ENCODE data around the gene TAS2R30.

Gene TAS2R30

GRCh38 chr12:11162502-11162901, 28.1 kb upstream of the TAS2R30 start:
- H3K36me3 ChIP-seq (ENCODE audit: control insufficient read depth in 1 of 2, insufficient read depth in 2 of 2, low read length in 2 of 2), result peaks cover 0 to 10% of the 10 kb centered on the region in 2 donors
- no peaks in the 10 kb centered on the region for H3K4me1 ChIP-seq (ENCODE audit: control insufficient read depth in 1 of 2, insufficient read depth in 2 of 2, low read length in 2 of 2)
- H3K4me3 ChIP-seq (ENCODE audit: low read depth in 1 of 2, low read length in 2 of 2), result no peak overlapping the region
- H3K9ac ChIP-seq (ENCODE audit: low read depth in 1 of 2, low read length in 2 of 2), result no peak overlapping the region
- no peak overlapping the region for H3K27ac ChIP-seq (ENCODE audit: low read depth, low read length)
- no peaks in the 10 kb centered on the region for H3K9me3 ChIP-seq (ENCODE audit: control insufficient read depth in 1 of 2, low read length in 2 of 2)
- no peaks in the 10 kb centered on the region for H3K27me3 ChIP-seq (ENCODE audit: control insufficient read depth in 1 of 2, insufficient read depth in 2 of 2, low read length in 2 of 2)

GRCh38 chr12:11158885-11159444, 24.5 kb upstream of the TAS2R30 start:
- Histone ChIP-seq H3K27me3 (ENCODE audit: control insufficient read depth in 1 of 2, insufficient read depth in 2 of 2, low read length in 2 of 2) (no peaks in the 10 kb centered on the region), H3K9ac (ENCODE audit: low read depth in 1 of 2, low read length in 2 of 2) (no peak overlapping the region), H3K9me3 (ENCODE audit: control insufficient read depth in 1 of 2, low read length in 2 of 2) (peaks cover 0 to 3% of the 10 kb centered on the region in 2 donors), H3K4me1 (ENCODE audit: control insufficient read depth in 1 of 2, insufficient read depth in 2 of 2, low read length in 2 of 2) (no peaks in the 10 kb centered on the region), H3K36me3 (ENCODE audit: control insufficient read depth in 1 of 2, insufficient read depth in 2 of 2, low read length in 2 of 2) (no peaks in the 10 kb centered on the region), H3K27ac (ENCODE audit: low read depth, low read length) (no peak overlapping the region), H3K4me3 (ENCODE audit: low read depth in 1 of 2, low read length in 2 of 2) (no peak overlapping the region)

GRCh38 chr12:11154400-11154925, 20.0 kb upstream of the TAS2R30 start:
- Histone ChIP-seq H3K9me3 (ENCODE audit: control insufficient read depth in 1 of 2, low read length in 2 of 2) (peaks cover 0 to 3% of the 10 kb centered on the region in 2 donors), H3K4me1 (ENCODE audit: control insufficient read depth in 1 of 2, insufficient read depth in 2 of 2, low read length in 2 of 2) (no peaks in the 10 kb centered on the region), H3K27ac (ENCODE audit: low read depth, low read length) (no peak overlapping the region), H3K27me3 (ENCODE audit: control insufficient read depth in 1 of 2, insufficient read depth in 2 of 2, low read length in 2 of 2) (no peaks in the 10 kb centered on the region), H3K4me3 (ENCODE audit: low read depth in 1 of 2, low read length in 2 of 2) (no peak overlapping the region), H3K36me3 (ENCODE audit: control insufficient read depth in 1 of 2, insufficient read depth in 2 of 2, low read length in 2 of 2) (no peaks in the 10 kb centered on the region), H3K9ac (ENCODE audit: low read depth in 1 of 2, low read length in 2 of 2) (no peak overlapping the region)

GRCh38 chr12:11152725-11153124, 18.3 kb upstream of the TAS2R30 start:
- H3K4me1 ChIP-seq (ENCODE audit: control insufficient read depth in 1 of 2, insufficient read depth in 2 of 2, low read length in 2 of 2), result no peaks in the 10 kb centered on the region
- H3K27me3 ChIP-seq (ENCODE audit: control insufficient read depth in 1 of 2, insufficient read depth in 2 of 2, low read length in 2 of 2), result no peaks in the 10 kb centered on the region
- no peak overlapping the region for H3K9ac ChIP-seq (ENCODE audit: low read depth in 1 of 2, low read length in 2 of 2)
- no peaks in the 10 kb centered on the region for H3K36me3 ChIP-seq (ENCODE audit: control insufficient read depth in 1 of 2, insufficient read depth in 2 of 2, low read length in 2 of 2)
- no peak overlapping the region for H3K27ac ChIP-seq (ENCODE audit: low read depth, low read length)
- H3K4me3 ChIP-seq (ENCODE audit: low read depth in 1 of 2, low read length in 2 of 2), result no peak overlapping the region
- peaks cover 0 to 3% of the 10 kb centered on the region in 2 donors for H3K9me3 ChIP-seq (ENCODE audit: control insufficient read depth in 1 of 2, low read length in 2 of 2)

GRCh38 chr12:11150832-11151231, 16.4 kb upstream of the TAS2R30 start:
- H3K27me3 ChIP-seq (ENCODE audit: control insufficient read depth in 1 of 2, insufficient read depth in 2 of 2, low read length in 2 of 2), result no peaks in the 10 kb centered on the region
- no peak overlapping the region for H3K27ac ChIP-seq (ENCODE audit: low read depth, low read length)
- H3K9me3 ChIP-seq (ENCODE audit: control insufficient read depth in 1 of 2, low read length in 2 of 2), result peaks cover 0 to 3% of the 10 kb centered on the region in 2 donors
- no peak overlapping the region for H3K9ac ChIP-seq (ENCODE audit: low read depth in 1 of 2, low read length in 2 of 2)
- no peaks in the 10 kb centered on the region for H3K4me1 ChIP-seq (ENCODE audit: control insufficient read depth in 1 of 2, insufficient read depth in 2 of 2, low read length in 2 of 2)
- H3K4me3 ChIP-seq (ENCODE audit: low read depth in 1 of 2, low read length in 2 of 2), result no peak overlapping the region
- H3K36me3 ChIP-seq (ENCODE audit: control insufficient read depth in 1 of 2, insufficient read depth in 2 of 2, low read length in 2 of 2), result no peaks in the 10 kb centered on the region

- Histone ChIP-seq H3K4me3 (ENCODE audit: low read depth in 1 of 2, low read length in 2 of 2) (no peak overlapping the region), H3K4me1 (ENCODE audit: control insufficient read depth in 1 of 2, insufficient read depth in 2 of 2, low read length in 2 of 2) (no peaks in the 10 kb centered on the region), H3K9me3 (ENCODE audit: control insufficient read depth in 1 of 2, low read length in 2 of 2) (peaks cover 2 to 14% of the 10 kb centered on the region in 2 donors), H3K27ac (ENCODE audit: low read depth, low read length) (no peak overlapping the region), H3K36me3 (ENCODE audit: control insufficient read depth in 1 of 2, insufficient read depth in 2 of 2, low read length in 2 of 2) (no peaks in the 10 kb centered on the region), H3K27me3 (ENCODE audit: control insufficient read depth in 1 of 2, insufficient read depth in 2 of 2, low read length in 2 of 2) (no peaks in the 10 kb centered on the region), H3K9ac (ENCODE audit: low read depth in 1 of 2, low read length in 2 of 2) (no peak overlapping the region)
These were observed 13.0 kb upstream of the TAS2R30 start for GRCh38 chr12:11147420-11147819.

GRCh38 chr12:11144297-11144696, 9.9 kb upstream of the TAS2R30 start:
- H3K9me3 ChIP-seq (ENCODE audit: control insufficient read depth in 1 of 2, low read length in 2 of 2), result peaks cover 2 to 14% of the 10 kb centered on the region in 2 donors
- H3K27me3 ChIP-seq (ENCODE audit: control insufficient read depth in 1 of 2, insufficient read depth in 2 of 2, low read length in 2 of 2), result no peaks in the 10 kb centered on the region
- H3K4me1 ChIP-seq (ENCODE audit: control insufficient read depth in 1 of 2, insufficient read depth in 2 of 2, low read length in 2 of 2), result no peaks in the 10 kb centered on the region
- no peaks in the 10 kb centered on the region for H3K36me3 ChIP-seq (ENCODE audit: control insufficient read depth in 1 of 2, insufficient read depth in 2 of 2, low read length in 2 of 2)
- no peak overlapping the region for H3K9ac ChIP-seq (ENCODE audit: low read depth in 1 of 2, low read length in 2 of 2)
- no peak overlapping the region for H3K4me3 ChIP-seq (ENCODE audit: low read depth in 1 of 2, low read length in 2 of 2)
- H3K27ac ChIP-seq (ENCODE audit: low read depth, low read length), result no peak overlapping the region

GRCh38 chr12:11143352-11143751, 8.9 kb upstream of the TAS2R30 start:
- no peaks in the 10 kb centered on the region for H3K36me3 ChIP-seq (ENCODE audit: control insufficient read depth in 1 of 2, insufficient read depth in 2 of 2, low read length in 2 of 2)
- H3K27ac ChIP-seq (ENCODE audit: low read depth, low read length), result no peak overlapping the region

GRCh38 chr12:11136075-11136474, 1.6 kb upstream of the TAS2R30 start:
- no peak overlapping the region for H3K4me3 ChIP-seq (ENCODE audit: low read depth in 1 of 2, low read length in 2 of 2)
- H3K9ac ChIP-seq (ENCODE audit: low read depth in 1 of 2, low read length in 2 of 2), result no peak overlapping the region
- no peaks in the 10 kb centered on the region for H3K27me3 ChIP-seq (ENCODE audit: control insufficient read depth in 1 of 2, insufficient read depth in 2 of 2, low read length in 2 of 2)
- H3K4me1 ChIP-seq (ENCODE audit: control insufficient read depth in 1 of 2, insufficient read depth in 2 of 2, low read length in 2 of 2), result no peaks in the 10 kb centered on the region
- H3K27ac ChIP-seq (ENCODE audit: low read depth, low read length), result no peak overlapping the region
- H3K36me3 ChIP-seq (ENCODE audit: control insufficient read depth in 1 of 2, insufficient read depth in 2 of 2, low read length in 2 of 2), result no peaks in the 10 kb centered on the region
- no peaks in the 10 kb centered on the region for H3K9me3 ChIP-seq (ENCODE audit: control insufficient read depth in 1 of 2, low read length in 2 of 2)

More at GRCh38 chr12:11143352-11143751, 8.9 kb upstream of the TAS2R30 start:
- peaks cover 2 to 14% of the 10 kb centered on the region in 2 donors for H3K9me3 ChIP-seq (ENCODE audit: control insufficient read depth in 1 of 2, low read length in 2 of 2)
- no peak overlapping the region for H3K9ac ChIP-seq (ENCODE audit: low read depth in 1 of 2, low read length in 2 of 2)
- no peaks in the 10 kb centered on the region for H3K4me1 ChIP-seq (ENCODE audit: control insufficient read depth in 1 of 2, insufficient read depth in 2 of 2, low read length in 2 of 2)
- H3K27me3 ChIP-seq (ENCODE audit: control insufficient read depth in 1 of 2, insufficient read depth in 2 of 2, low read length in 2 of 2), result no peaks in the 10 kb centered on the region
- H3K4me3 ChIP-seq (ENCODE audit: low read depth in 1 of 2, low read length in 2 of 2), result no peak overlapping the region

- Histone ChIP-seq H3K9me3 (ENCODE audit: control insufficient read depth in 1 of 2, low read length in 2 of 2) (no peaks in the 10 kb centered on the region), H3K9ac (ENCODE audit: low read depth in 1 of 2, low read length in 2 of 2) (no peak overlapping the region), H3K4me1 (ENCODE audit: control insufficient read depth in 1 of 2, insufficient read depth in 2 of 2, low read length in 2 of 2) (no peaks in the 10 kb centered on the region), H3K36me3 (ENCODE audit: control insufficient read depth in 1 of 2, insufficient read depth in 2 of 2, low read length in 2 of 2) (peaks cover 0 to 2% of the 10 kb centered on the region in 2 donors), H3K27ac (ENCODE audit: low read depth, low read length) (no peak overlapping the region), H3K27me3 (ENCODE audit: control insufficient read depth in 1 of 2, insufficient read depth in 2 of 2, low read length in 2 of 2) (no peaks in the 10 kb centered on the region), H3K4me3 (ENCODE audit: low read depth in 1 of 2, low read length in 2 of 2) (no peak overlapping the region)
These were observed 628 bp downstream of the TAS2R30 start for GRCh38 chr12:11133816-11134215.
